ENCODE measurements around the gene MXRA8. TPM values are rescaled to one million over a fixed set of nuclear protein-coding genes. Genes with fewer than 3 reads are reported as not detected.
A peak's percentile ranks its signal among the peaks of the same experiment; 100 is the strongest.

The MXRA8 gene
- total RNA-seq, 1 experiment from 2014 or later: 5.0 TPM

DNA sequence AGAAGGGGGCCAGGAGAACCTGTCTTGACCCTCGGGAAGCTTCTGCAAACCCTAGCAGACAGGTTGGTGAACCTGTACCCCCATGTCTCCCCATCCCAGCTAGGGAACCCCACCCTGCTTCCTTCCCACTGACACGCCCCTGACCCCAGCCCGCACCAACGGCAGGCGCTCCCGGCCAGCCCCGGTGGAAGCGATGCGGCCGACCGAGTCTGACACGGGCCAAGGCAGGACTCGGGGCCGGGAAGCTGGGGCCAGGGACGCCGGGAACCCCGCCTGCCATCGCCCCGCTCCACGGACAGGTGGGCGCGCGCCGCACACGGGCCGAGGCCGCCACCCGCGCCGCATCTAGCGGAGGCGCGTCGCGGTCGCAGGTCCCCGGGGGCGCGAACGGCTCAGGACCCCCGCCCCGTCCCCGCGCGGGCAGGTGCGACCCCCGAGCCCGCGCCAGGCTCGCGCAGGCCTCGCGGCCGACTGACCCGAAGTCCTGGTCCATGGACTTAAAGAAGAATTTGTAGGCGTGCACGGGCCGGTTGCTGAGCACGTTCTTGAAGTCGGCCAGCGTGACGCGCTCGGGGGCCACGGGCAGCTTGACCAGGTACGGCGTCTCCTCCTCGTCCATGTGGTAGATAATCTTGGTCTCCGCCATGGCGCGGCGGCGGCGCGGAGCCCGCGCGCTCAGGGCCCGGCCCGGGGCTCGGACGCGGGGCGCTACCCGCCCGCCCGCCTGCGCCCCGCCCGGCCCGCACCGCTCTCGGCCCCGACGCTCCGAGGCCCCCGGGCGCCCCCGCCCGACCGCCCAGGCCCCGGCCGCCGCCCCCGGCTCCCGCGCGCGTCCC is 9.7 kb downstream of the MXRA8 start:
- H3K9me3 ChIP-seq: no peaks in the 10 kb centered on the region
- Mint-ChIP-seq H3K27ac (ENCODE audit: unreplicated experiment) (no peak overlapping the region), H3K27me3 (ENCODE audit: insufficient read depth, unreplicated experiment) (no peaks in the 10 kb centered on the region), H3K36me3 (ENCODE audit: insufficient read depth, unreplicated experiment) (peaks cover 8% of the 10 kb centered on the region), H3K9me3 (ENCODE audit: unreplicated experiment) (no peaks in the 10 kb centered on the region), H3K4me1 (ENCODE audit: low read depth, unreplicated experiment) (no peaks in the 10 kb centered on the region), H3K4me3 (ENCODE audit: unreplicated experiment) (peak overlapping the region; percentile 70)
- CTCF ChIA-PET: interaction anchor here (0.9 to 1.3 kb wide), 2 partner anchors 27 to 44 kb away, joined by 3 to 4 read pairs; no protein-coding TSS in a partner anchor
- POLR2A ChIA-PET: interaction anchor here (0.9 kb wide), 1 partner anchor 27 kb away, joined by 4 read pairs; the partner anchor contains the start of gene AURKAIP1
- BruUV-seq (replicated peaks): no TSS peak
- H3K27me3 ChIP-seq (replicated peaks; ENCODE audit: control insufficient read depth, insufficient read depth, low read length): no peaks in the 10 kb centered on the region
- H3K36me3 ChIP-seq (ENCODE audit: control insufficient read depth, insufficient read depth, low read length): no peaks in the 10 kb centered on the region; the same call in 1 of the 2 replicates
- intact Hi-C loops (cut with micrococcal nuclease; ENCODE audit: unreplicated experiment): loop anchor here (10.0 kb wide), 1 partner anchor 156 kb away; no protein-coding TSS in a partner anchor
- DNase-seq: peak in 1 of 2 experiments; percentile 45
- H3K4me3 ChIP-seq (ENCODE audit: low read depth, low read length): peak overlapping the region; percentile 79
- TF ChIP-seq, protein P1, sequence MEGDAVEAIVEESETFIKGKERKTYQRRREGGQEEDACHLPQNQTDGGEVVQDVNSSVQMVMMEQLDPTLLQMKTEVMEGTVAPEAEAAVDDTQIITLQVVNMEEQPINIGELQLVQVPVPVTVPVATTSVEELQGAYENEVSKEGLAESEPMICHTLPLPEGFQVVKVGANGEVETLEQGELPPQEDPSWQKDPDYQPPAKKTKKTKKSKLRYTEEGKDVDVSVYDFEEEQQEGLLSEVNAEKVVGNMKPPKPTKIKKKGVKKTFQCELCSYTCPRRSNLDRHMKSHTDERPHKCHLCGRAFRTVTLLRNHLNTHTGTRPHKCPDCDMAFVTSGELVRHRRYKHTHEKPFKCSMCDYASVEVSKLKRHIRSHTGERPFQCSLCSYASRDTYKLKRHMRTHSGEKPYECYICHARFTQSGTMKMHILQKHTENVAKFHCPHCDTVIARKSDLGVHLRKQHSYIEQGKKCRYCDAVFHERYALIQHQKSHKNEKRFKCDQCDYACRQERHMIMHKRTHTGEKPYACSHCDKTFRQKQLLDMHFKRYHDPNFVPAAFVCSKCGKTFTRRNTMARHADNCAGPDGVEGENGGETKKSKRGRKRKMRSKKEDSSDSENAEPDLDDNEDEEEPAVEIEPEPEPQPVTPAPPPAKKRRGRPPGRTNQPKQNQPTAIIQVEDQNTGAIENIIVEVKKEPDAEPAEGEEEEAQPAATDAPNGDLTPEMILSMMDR (IDR thresholded peaks at IDR 0.05; ENCODE audit: insufficient read depth in 1 of 2, low read depth in 1 of 2, low read length in 1 of 2, severe bottlenecking in 1 of 2, unreplicated experiment in 1 of 2): no peak
- H3K4me1 ChIP-seq: peaks cover 16% of the 10 kb centered on the region

DNA sequence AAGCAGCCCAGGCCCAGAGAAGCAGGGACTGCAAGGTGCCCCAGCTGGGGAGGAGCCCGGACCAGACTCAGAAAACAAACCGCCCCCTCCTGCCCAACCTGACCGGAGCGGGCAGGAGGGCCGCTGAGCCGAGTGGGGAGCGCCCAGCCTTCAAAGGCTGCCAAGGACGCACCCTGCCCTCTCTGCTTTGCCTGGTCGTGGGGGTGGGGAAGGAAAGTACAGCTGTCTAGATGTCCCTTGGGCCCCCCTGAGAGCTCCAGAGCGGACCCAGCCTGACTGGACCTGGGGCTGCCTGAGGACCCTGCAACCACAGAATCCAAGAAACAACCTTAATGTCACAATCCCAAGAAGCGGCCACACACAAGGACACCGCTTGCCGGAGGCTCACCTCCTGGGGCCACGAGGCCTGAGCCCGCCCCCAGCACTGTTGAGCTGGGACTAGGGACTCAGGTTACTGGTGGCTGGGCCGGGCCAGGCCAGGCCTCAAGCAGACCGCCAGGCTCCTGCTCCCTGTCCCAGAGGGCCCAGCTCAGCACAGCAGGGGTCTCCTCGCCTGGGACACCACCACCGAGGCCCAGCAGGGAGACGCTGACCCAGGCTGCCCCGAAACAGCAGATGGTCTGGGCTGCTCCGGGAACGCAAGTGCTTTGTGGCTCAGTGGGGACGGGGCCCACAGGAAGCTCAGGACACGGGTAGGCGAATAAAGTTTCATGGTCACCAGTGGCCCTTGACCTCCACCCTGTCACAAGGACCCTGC is 10.5 kb downstream of the MXRA8 start:
- DNase-seq: no peak
- Histone ChIP-seq H3K4me3 (ENCODE audit: low read depth, low read length) (peak overlapping the region; percentile 79), H3K36me3 (ENCODE audit: control insufficient read depth, insufficient read depth, low read length) (no peaks in the 10 kb centered on the region; the same call in 1 of the 2 replicates), H3K9me3 (no peaks in the 10 kb centered on the region), H3K27me3 (replicated peaks; ENCODE audit: control insufficient read depth, insufficient read depth, low read length) (no peaks in the 10 kb centered on the region), H3K4me1 (peaks cover 14% of the 10 kb centered on the region)
- Mint-ChIP-seq H3K36me3 (ENCODE audit: insufficient read depth, unreplicated experiment) (peaks cover 13% of the 10 kb centered on the region), H3K4me3 (ENCODE audit: unreplicated experiment) (peak overlapping the region; percentile 70), H3K9me3 (ENCODE audit: unreplicated experiment) (no peaks in the 10 kb centered on the region), H3K27ac (ENCODE audit: unreplicated experiment) (no peak overlapping the region), H3K27me3 (ENCODE audit: insufficient read depth, unreplicated experiment) (no peaks in the 10 kb centered on the region), H3K4me1 (ENCODE audit: low read depth, unreplicated experiment) (no peaks in the 10 kb centered on the region)
- TF ChIP-seq, protein P1 (IDR thresholded peaks at IDR 0.05; ENCODE audit: insufficient read depth in 1 of 2, low read depth in 1 of 2, low read length in 1 of 2, severe bottlenecking in 1 of 2, unreplicated experiment in 1 of 2): no peak
- intact Hi-C loops (cut with micrococcal nuclease; ENCODE audit: unreplicated experiment): loop anchor here (10.0 kb wide), 1 partner anchor 157 kb away; no protein-coding TSS in a partner anchor
- CTCF ChIA-PET: interaction anchor here (0.9 to 1.3 kb wide), 2 partner anchors 28 to 43 kb away, joined by 3 to 4 read pairs; no protein-coding TSS in a partner anchor
- POLR2A ChIA-PET: interaction anchor here (0.5 to 0.9 kb wide), 2 partner anchors 28 to 74 kb away, joined by 3 to 4 read pairs; partner anchors contain the start of gene AURKAIP1
- BruUV-seq (replicated peaks): no TSS peak

DNA sequence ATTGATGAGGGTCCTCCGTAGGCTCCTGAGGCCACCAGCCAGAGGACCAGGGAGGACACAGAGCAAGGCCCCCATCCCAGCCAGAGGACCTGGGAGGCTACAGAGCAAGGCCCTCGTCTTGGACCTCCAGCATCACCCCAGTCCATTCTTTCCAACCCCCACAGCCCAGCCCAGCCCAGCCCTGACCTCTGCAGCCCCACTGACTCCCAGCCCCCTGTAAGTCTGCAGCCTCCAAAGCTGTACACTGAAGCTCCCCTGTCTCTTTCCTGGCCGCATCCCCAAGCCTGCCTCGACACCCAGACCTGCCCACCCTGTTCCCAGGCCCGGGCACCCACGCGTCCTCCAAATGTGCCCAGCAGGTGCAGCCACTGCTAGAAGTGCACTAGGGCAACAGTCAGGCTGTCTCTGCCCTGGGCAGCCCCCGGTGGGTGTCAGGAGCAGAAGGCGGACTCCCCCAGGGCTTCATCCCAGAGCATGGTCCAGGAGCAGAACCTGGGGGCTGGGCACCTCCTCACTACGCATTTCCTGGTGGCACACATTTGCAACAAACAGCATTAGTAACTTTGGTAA is 11.2 kb downstream of the MXRA8 start:
- intact Hi-C loops (cut with micrococcal nuclease; ENCODE audit: unreplicated experiment): loop anchor here (10.0 kb wide), 1 partner anchor 158 kb away; no protein-coding TSS in a partner anchor
- POLR2A ChIA-PET: no interaction called here

More for the DNA sequence above, 11.2 kb downstream of the MXRA8 start:
- no peak for DNase-seq
- Mint-ChIP-seq H3K4me3 (ENCODE audit: unreplicated experiment) (no peak overlapping the region), H3K27ac (ENCODE audit: unreplicated experiment) (no peak overlapping the region), H3K27me3 (ENCODE audit: insufficient read depth, unreplicated experiment) (no peaks in the 10 kb centered on the region), H3K4me1 (ENCODE audit: low read depth, unreplicated experiment) (no peaks in the 10 kb centered on the region), H3K36me3 (ENCODE audit: insufficient read depth, unreplicated experiment) (peaks cover 10% of the 10 kb centered on the region), H3K9me3 (ENCODE audit: unreplicated experiment) (no peaks in the 10 kb centered on the region)
- Histone ChIP-seq H3K36me3 (ENCODE audit: control insufficient read depth, insufficient read depth, low read length) (no peaks in the 10 kb centered on the region; the same call in 1 of the 2 replicates), H3K27me3 (replicated peaks; ENCODE audit: control insufficient read depth, insufficient read depth, low read length) (no peaks in the 10 kb centered on the region), H3K4me3 (ENCODE audit: low read depth, low read length) (no peak overlapping the region), H3K4me1 (peaks cover 14% of the 10 kb centered on the region), H3K9me3 (no peaks in the 10 kb centered on the region)
- TF ChIP-seq, protein P1 (IDR thresholded peaks at IDR 0.05; ENCODE audit: insufficient read depth in 1 of 2, low read depth in 1 of 2, low read length in 1 of 2, severe bottlenecking in 1 of 2, unreplicated experiment in 1 of 2): no peak
- TSS peak; percentile 56 for BruUV-seq (replicated peaks)
- CTCF ChIA-PET: no interaction called here
